ENCODE results near the gene CELF4.

The CELF4 gene

DNA sequence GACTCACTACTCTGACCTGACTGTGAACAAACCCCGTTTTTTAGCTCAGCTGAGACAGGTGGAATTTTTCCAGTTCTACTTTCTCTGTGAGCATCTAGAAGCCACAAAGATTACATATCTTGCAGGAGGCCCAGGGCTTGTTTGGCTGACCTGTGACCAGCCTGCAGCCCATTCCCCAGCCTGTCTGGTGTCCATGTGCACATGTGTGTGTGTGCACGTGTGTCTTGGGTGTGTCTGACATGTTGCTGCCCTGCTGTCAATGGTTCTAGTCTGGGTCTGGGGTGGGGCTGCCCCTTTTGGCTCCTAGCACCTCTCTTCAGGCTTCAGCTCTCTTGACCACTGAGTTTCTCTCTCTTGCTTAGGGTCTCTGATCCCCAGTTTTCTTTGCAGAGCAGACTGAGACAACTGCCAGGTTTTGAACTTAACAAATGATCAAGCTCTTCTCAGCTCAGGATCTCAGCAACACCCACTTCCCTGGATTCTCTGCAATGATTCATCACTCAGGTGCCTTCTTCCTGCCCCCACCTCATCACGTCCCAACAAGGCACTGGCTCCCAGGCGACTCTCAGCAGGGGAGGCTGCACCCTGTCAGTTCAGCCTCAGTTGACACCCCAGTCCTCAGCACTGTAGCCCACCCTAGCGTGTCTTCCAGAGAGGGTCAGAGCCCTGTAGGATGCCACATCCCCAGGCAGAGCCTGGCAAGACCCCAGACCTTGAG lies 130.3 kb downstream of the CELF4 start:
- Histone ChIP-seq H3K27me3 (ENCODE audit: control insufficient read depth in 2 of 2, insufficient read depth in 2 of 2, low read length in 2 of 2) (peaks cover 0 to 3% of the 10 kb centered on the region in 2 donors), H3K9ac (ENCODE audit: low read depth in 1 of 2, low read length in 2 of 2) (no peak overlapping the region), H3K36me3 (ENCODE audit: control insufficient read depth in 2 of 2, insufficient read depth in 2 of 2, low read length in 2 of 2) (no peaks in the 10 kb centered on the region), H3K4me3 (ENCODE audit: low read length in 2 of 2) (no peak overlapping the region), H3K4me1 (ENCODE audit: control insufficient read depth in 2 of 2, insufficient read depth in 2 of 2, low read length in 2 of 2) (no peaks in the 10 kb centered on the region), H3K9me3 (ENCODE audit: control insufficient read depth in 2 of 2, low read length in 2 of 2) (no peaks in the 10 kb centered on the region), H3K27ac (ENCODE audit: low read depth in 2 of 2, low read length in 2 of 2) (no peak overlapping the region)

DNA sequence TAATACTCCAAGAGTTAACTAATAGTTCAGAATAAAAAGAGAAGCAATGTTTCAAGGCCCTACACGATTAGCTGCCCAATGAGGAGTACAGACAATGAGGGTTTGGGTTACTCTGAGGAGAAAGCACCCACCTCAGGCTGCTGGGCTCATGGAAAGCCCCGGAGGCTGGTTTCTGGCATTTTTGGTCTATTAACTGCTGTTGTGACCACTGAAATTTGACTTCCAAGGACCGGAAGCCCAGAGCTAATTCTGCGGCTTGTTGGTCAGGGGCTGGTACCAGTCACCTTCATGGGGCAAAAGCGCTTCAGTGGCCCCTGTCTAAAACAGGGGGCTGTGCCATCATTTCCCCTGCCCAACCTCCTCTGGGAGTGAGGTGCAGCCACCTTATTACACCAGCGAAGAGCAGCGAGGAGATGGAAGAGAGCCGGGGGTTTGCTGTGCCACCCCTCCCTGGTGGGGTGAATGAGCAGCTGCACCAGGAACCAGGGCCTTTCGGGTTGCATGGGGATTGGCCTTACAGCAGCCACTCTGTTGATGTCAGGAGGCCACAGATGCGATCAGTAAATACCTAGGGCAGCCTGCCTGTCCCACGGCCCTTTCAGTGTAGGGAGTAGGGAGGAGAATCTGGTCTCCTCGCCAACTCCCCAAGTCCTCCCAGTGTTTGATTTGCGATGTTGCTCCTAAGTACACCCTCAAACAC lies 131.3 kb downstream of the CELF4 start:
- Histone ChIP-seq H3K4me3 (ENCODE audit: low read length in 2 of 2) (no peak overlapping the region), H3K36me3 (ENCODE audit: control insufficient read depth in 2 of 2, insufficient read depth in 2 of 2, low read length in 2 of 2) (no peaks in the 10 kb centered on the region), H3K4me1 (ENCODE audit: control insufficient read depth in 2 of 2, insufficient read depth in 2 of 2, low read length in 2 of 2) (no peaks in the 10 kb centered on the region), H3K9me3 (ENCODE audit: control insufficient read depth in 2 of 2, low read length in 2 of 2) (no peaks in the 10 kb centered on the region), H3K27me3 (ENCODE audit: control insufficient read depth in 2 of 2, insufficient read depth in 2 of 2, low read length in 2 of 2) (peaks cover 0 to 3% of the 10 kb centered on the region in 2 donors), H3K9ac (ENCODE audit: low read depth in 1 of 2, low read length in 2 of 2) (no peak overlapping the region), H3K27ac (ENCODE audit: low read depth in 2 of 2, low read length in 2 of 2) (no peak overlapping the region)

- H3K9me3 ChIP-seq (ENCODE audit: control insufficient read depth in 2 of 2, low read length in 2 of 2), result no peaks in the 10 kb centered on the region
- H3K27ac ChIP-seq (ENCODE audit: low read depth in 2 of 2, low read length in 2 of 2), result no peak overlapping the region
- H3K27me3 ChIP-seq (ENCODE audit: control insufficient read depth in 2 of 2, insufficient read depth in 2 of 2, low read length in 2 of 2), result peaks cover 0 to 3% of the 10 kb centered on the region in 2 donors
- H3K9ac ChIP-seq (ENCODE audit: low read depth in 1 of 2, low read length in 2 of 2), result no peak overlapping the region
- no peak overlapping the region for H3K4me3 ChIP-seq (ENCODE audit: low read length in 2 of 2)
- H3K36me3 ChIP-seq (ENCODE audit: control insufficient read depth in 2 of 2, insufficient read depth in 2 of 2, low read length in 2 of 2), result no peaks in the 10 kb centered on the region
- no peaks in the 10 kb centered on the region for H3K4me1 ChIP-seq (ENCODE audit: control insufficient read depth in 2 of 2, insufficient read depth in 2 of 2, low read length in 2 of 2)
Observed at GRCh38 chr18:37432436-37433195, 133.0 kb downstream of the CELF4 start.

- Histone ChIP-seq H3K27me3 (ENCODE audit: control insufficient read depth in 2 of 2, insufficient read depth in 2 of 2, low read length in 2 of 2) (no peaks in the 10 kb centered on the region), H3K27ac (ENCODE audit: low read depth in 2 of 2, low read length in 2 of 2) (no peak overlapping the region), H3K4me1 (ENCODE audit: control insufficient read depth in 2 of 2, insufficient read depth in 2 of 2, low read length in 2 of 2) (no peaks in the 10 kb centered on the region), H3K36me3 (ENCODE audit: control insufficient read depth in 2 of 2, insufficient read depth in 2 of 2, low read length in 2 of 2) (no peaks in the 10 kb centered on the region), H3K4me3 (ENCODE audit: low read length in 2 of 2) (no peak overlapping the region), H3K9me3 (ENCODE audit: control insufficient read depth in 2 of 2, low read length in 2 of 2) (no peaks in the 10 kb centered on the region), H3K9ac (ENCODE audit: low read depth in 1 of 2, low read length in 2 of 2) (no peak overlapping the region)
Observed at GRCh38 chr18:37430357-37431076, 135.1 kb downstream of the CELF4 start.

- Histone ChIP-seq H3K9ac (ENCODE audit: low read depth in 1 of 2, low read length in 2 of 2) (no peak overlapping the region), H3K4me1 (ENCODE audit: control insufficient read depth in 2 of 2, insufficient read depth in 2 of 2, low read length in 2 of 2) (no peaks in the 10 kb centered on the region), H3K27me3 (ENCODE audit: control insufficient read depth in 2 of 2, insufficient read depth in 2 of 2, low read length in 2 of 2) (no peaks in the 10 kb centered on the region), H3K27ac (ENCODE audit: low read depth in 2 of 2, low read length in 2 of 2) (no peak overlapping the region), H3K36me3 (ENCODE audit: control insufficient read depth in 2 of 2, insufficient read depth in 2 of 2, low read length in 2 of 2) (no peaks in the 10 kb centered on the region), H3K9me3 (ENCODE audit: control insufficient read depth in 2 of 2, low read length in 2 of 2) (no peaks in the 10 kb centered on the region), H3K4me3 (ENCODE audit: low read length in 2 of 2) (no peak overlapping the region)
Observed at GRCh38 chr18:37429791-37430190, 135.8 kb downstream of the CELF4 start.

- H3K27ac ChIP-seq (ENCODE audit: low read depth in 2 of 2, low read length in 2 of 2), result no peak overlapping the region
- H3K9ac ChIP-seq (ENCODE audit: low read depth in 1 of 2, low read length in 2 of 2), result no peak overlapping the region
- H3K36me3 ChIP-seq (ENCODE audit: control insufficient read depth in 2 of 2, insufficient read depth in 2 of 2, low read length in 2 of 2), result no peaks in the 10 kb centered on the region
- H3K4me1 ChIP-seq (ENCODE audit: control insufficient read depth in 2 of 2, insufficient read depth in 2 of 2, low read length in 2 of 2), result no peaks in the 10 kb centered on the region
- H3K9me3 ChIP-seq (ENCODE audit: control insufficient read depth in 2 of 2, low read length in 2 of 2), result no peaks in the 10 kb centered on the region
- no peaks in the 10 kb centered on the region for H3K27me3 ChIP-seq (ENCODE audit: control insufficient read depth in 2 of 2, insufficient read depth in 2 of 2, low read length in 2 of 2)
- H3K4me3 ChIP-seq (ENCODE audit: low read length in 2 of 2), result no peak overlapping the region
Observed at GRCh38 chr18:37428288-37428974, 137.2 kb downstream of the CELF4 start.

DNA sequence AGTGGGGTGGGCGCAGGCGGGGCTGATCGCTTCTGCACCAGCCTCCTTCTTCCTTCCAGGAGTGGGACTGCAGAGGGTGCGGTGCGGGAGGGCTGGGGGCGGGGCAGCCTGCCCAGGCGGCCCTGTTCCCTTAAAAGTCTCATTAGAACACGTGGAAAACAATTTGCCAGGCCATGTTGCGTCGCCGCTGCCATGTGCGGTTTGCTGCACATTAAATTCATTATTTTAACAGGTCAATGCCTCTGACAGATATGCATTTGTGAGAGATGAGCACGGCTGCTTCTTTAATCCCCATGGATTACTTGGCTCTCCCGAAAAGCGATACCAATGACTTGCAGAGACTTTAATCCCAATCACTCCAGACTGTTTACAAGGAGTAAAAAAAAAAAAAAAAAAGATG lies 139.0 kb downstream of the CELF4 start:
- Histone ChIP-seq H3K9me3 (ENCODE audit: control insufficient read depth in 2 of 2, low read length in 2 of 2) (no peaks in the 10 kb centered on the region), H3K27me3 (ENCODE audit: control insufficient read depth in 2 of 2, insufficient read depth in 2 of 2, low read length in 2 of 2) (no peaks in the 10 kb centered on the region), H3K9ac (ENCODE audit: low read depth in 1 of 2, low read length in 2 of 2) (no peak overlapping the region), H3K36me3 (ENCODE audit: control insufficient read depth in 2 of 2, insufficient read depth in 2 of 2, low read length in 2 of 2) (no peaks in the 10 kb centered on the region), H3K4me3 (ENCODE audit: low read length in 2 of 2) (no peak overlapping the region), H3K4me1 (ENCODE audit: control insufficient read depth in 2 of 2, insufficient read depth in 2 of 2, low read length in 2 of 2) (no peaks in the 10 kb centered on the region), H3K27ac (ENCODE audit: low read depth in 2 of 2, low read length in 2 of 2) (no peak overlapping the region)

GRCh38 chr18:37425222-37425621 lies 140.4 kb downstream of the CELF4 start:
- Histone ChIP-seq H3K4me1 (ENCODE audit: control insufficient read depth in 2 of 2, insufficient read depth in 2 of 2, low read length in 2 of 2) (no peaks in the 10 kb centered on the region), H3K9ac (ENCODE audit: low read depth in 1 of 2, low read length in 2 of 2) (no peak overlapping the region), H3K36me3 (ENCODE audit: control insufficient read depth in 2 of 2, insufficient read depth in 2 of 2, low read length in 2 of 2) (no peaks in the 10 kb centered on the region), H3K9me3 (ENCODE audit: control insufficient read depth in 2 of 2, low read length in 2 of 2) (no peaks in the 10 kb centered on the region), H3K4me3 (ENCODE audit: low read length in 2 of 2) (no peak overlapping the region), H3K27me3 (ENCODE audit: control insufficient read depth in 2 of 2, insufficient read depth in 2 of 2, low read length in 2 of 2) (no peaks in the 10 kb centered on the region), H3K27ac (ENCODE audit: low read depth in 2 of 2, low read length in 2 of 2) (no peak overlapping the region)

GRCh38 chr18:37424507-37424906 lies 141.1 kb downstream of the CELF4 start:
- Histone ChIP-seq H3K36me3 (ENCODE audit: control insufficient read depth in 2 of 2, insufficient read depth in 2 of 2, low read length in 2 of 2) (no peaks in the 10 kb centered on the region), H3K4me1 (ENCODE audit: control insufficient read depth in 2 of 2, insufficient read depth in 2 of 2, low read length in 2 of 2) (no peaks in the 10 kb centered on the region), H3K4me3 (ENCODE audit: low read length in 2 of 2) (no peak overlapping the region), H3K27me3 (ENCODE audit: control insufficient read depth in 2 of 2, insufficient read depth in 2 of 2, low read length in 2 of 2) (no peaks in the 10 kb centered on the region), H3K9me3 (ENCODE audit: control insufficient read depth in 2 of 2, low read length in 2 of 2) (no peaks in the 10 kb centered on the region), H3K9ac (ENCODE audit: low read depth in 1 of 2, low read length in 2 of 2) (no peak overlapping the region), H3K27ac (ENCODE audit: low read depth in 2 of 2, low read length in 2 of 2) (no peak overlapping the region)

Data from mucosa of rectum (tissue), 2 donors.